ES-I3 (cell line): ENCODE data around the gene CHRNB1.

Experiments used
- H3K36me3 ChIP-seq: 2 replicates; pipeline ENCODE4 v1.6.1; 2013; ENCODE audit warnings: mild to moderate bottlenecking, low read length, control low read depth, moderate library complexity; ENCODE audit not compliant: insufficient read depth
- H3K4me1 ChIP-seq: 2 replicates; pipeline ENCODE4 v1.6.1; 2013; ENCODE audit warnings: mild to moderate bottlenecking, control low read depth, low read length; ENCODE audit not compliant: insufficient read depth
- H3K9ac ChIP-seq: 2 replicates; pipeline ENCODE4 v1.6.1; 2013; ENCODE audit warnings: low read depth, mild to moderate bottlenecking, low read length, moderate library complexity
- H3K9me3 ChIP-seq: 2 replicates; pipeline ENCODE4 v1.6.1; 2013; ENCODE audit warnings: mild to moderate bottlenecking, low read length, moderate library complexity; ENCODE audit not compliant: control insufficient read depth, insufficient read depth

CHRNB1 gene

GRCh38 chr17:7423679-7424078, 21.2 kb upstream of the CHRNB1 start:
- Histone ChIP-seq H3K9me3 (no peaks in the 10 kb centered on the region), H3K4me1 (peaks cover 8% of the 10 kb centered on the region; the same call in 1 of the 2 replicates), H3K9ac (no peak overlapping the region), H3K36me3 (no peaks in the 10 kb centered on the region)

GRCh38 chr17:7425316-7425715, 19.5 kb upstream of the CHRNB1 start, which contains the start of gene SPEM2:
SPEM2 (plus strand) TSS chr17:7425616; CDS start chr17:7425689, 73 bp downstream.
- Histone ChIP-seq H3K36me3 (no peaks in the 10 kb centered on the region), H3K9ac (no peak within 1 kb of the TSS), H3K4me1 (no peaks in the 10 kb centered on the region; the same call in 1 of the 2 replicates), H3K9me3 (no peaks in the 10 kb centered on the region)

- Histone ChIP-seq H3K4me1 (no peaks in the 10 kb centered on the region; the same call in 1 of the 2 replicates), H3K36me3 (no peaks in the 10 kb centered on the region), H3K9ac (no peak overlapping the region), H3K9me3 (no peaks in the 10 kb centered on the region)
Observed at GRCh38 chr17:7425756-7426155, 19.1 kb upstream of the CHRNB1 start.

- Histone ChIP-seq H3K9ac (no peak overlapping the region), H3K9me3 (no peaks in the 10 kb centered on the region)
Observed at GRCh38 chr17:7426203-7426863, 18.5 kb upstream of the CHRNB1 start.

GRCh38 chr17:7426896-7427489, 17.9 kb upstream of the CHRNB1 start:
- Histone ChIP-seq H3K9ac (no peak overlapping the region), H3K9me3 (no peaks in the 10 kb centered on the region), H3K36me3 (no peaks in the 10 kb centered on the region), H3K4me1 (no peaks in the 10 kb centered on the region)

More at GRCh38 chr17:7426203-7426863, 18.5 kb upstream of the CHRNB1 start:
- Histone ChIP-seq H3K36me3 (no peaks in the 10 kb centered on the region), H3K4me1 (no peaks in the 10 kb centered on the region)

- Histone ChIP-seq H3K9ac (no peak overlapping the region), H3K4me1 (no peaks in the 10 kb centered on the region), H3K9me3 (no peaks in the 10 kb centered on the region), H3K36me3 (no peaks in the 10 kb centered on the region)
Observed at GRCh38 chr17:7427549-7427948, 17.3 kb upstream of the CHRNB1 start.

- Histone ChIP-seq H3K9me3 (no peaks in the 10 kb centered on the region), H3K36me3 (no peaks in the 10 kb centered on the region), H3K4me1 (no peaks in the 10 kb centered on the region), H3K9ac (no peak within 1 kb of the TSS)
Observed at GRCh38 chr17:7428557-7428956, 16.3 kb upstream of the CHRNB1 start, which contains the start of gene SPEM3. SPEM3 (plus strand) TSS chr17:7428857; CDS start chr17:7428903, 46 bp downstream.

- no peak overlapping the region for H3K9ac ChIP-seq
- no peaks in the 10 kb centered on the region for H3K9me3 ChIP-seq
- no peaks in the 10 kb centered on the region for H3K36me3 ChIP-seq
- no peaks in the 10 kb centered on the region for H3K4me1 ChIP-seq
Observed at GRCh38 chr17:7429722-7430121, 15.1 kb upstream of the CHRNB1 start.

GRCh38 chr17:7431231-7431630, 13.6 kb upstream of the CHRNB1 start:
- Histone ChIP-seq H3K36me3 (no peaks in the 10 kb centered on the region), H3K4me1 (no peaks in the 10 kb centered on the region), H3K9ac (no peak overlapping the region), H3K9me3 (no peaks in the 10 kb centered on the region)

GRCh38 chr17:7432296-7432695, 12.6 kb upstream of the CHRNB1 start:
- H3K36me3 ChIP-seq: no peaks in the 10 kb centered on the region
- no peaks in the 10 kb centered on the region for H3K4me1 ChIP-seq
- H3K9ac ChIP-seq: no peak overlapping the region
- no peaks in the 10 kb centered on the region for H3K9me3 ChIP-seq

GRCh38 chr17:7435676-7436555, 8.9 kb upstream of the CHRNB1 start:
- peaks cover 4% of the 10 kb centered on the region; the same call in 1 of the 2 replicates for H3K4me1 ChIP-seq
- peak overlapping the region; percentile 64 for H3K9ac ChIP-seq
- no peaks in the 10 kb centered on the region for H3K36me3 ChIP-seq
- no peaks in the 10 kb centered on the region for H3K9me3 ChIP-seq

GRCh38 chr17:7436556-7437368, 8.1 kb upstream of the CHRNB1 start:
- no peaks in the 10 kb centered on the region for H3K9me3 ChIP-seq
- peak overlapping the region; percentile 64 for H3K9ac ChIP-seq
- peaks cover 4% of the 10 kb centered on the region for H3K4me1 ChIP-seq
- no peaks in the 10 kb centered on the region for H3K36me3 ChIP-seq

- H3K4me1 ChIP-seq: peaks cover 4% of the 10 kb centered on the region
- H3K9ac ChIP-seq: peak overlapping the region; percentile 64
- no peaks in the 10 kb centered on the region for H3K9me3 ChIP-seq
- no peaks in the 10 kb centered on the region for H3K36me3 ChIP-seq
Observed at GRCh38 chr17:7437369-7437863, 7.4 kb upstream of the CHRNB1 start.
